Stimulated activated CD4-positive, alpha-beta T cell treated with anti-CD3 and anti-CD28 coated beads, Interleukin-4, amount 100 ng/mL, for 24 hours (primary cell): ENCODE data around the gene MCRIP1.

Source experiments
- DNase-seq: peaks from one replicate; pipeline ENCODE4 v3.0.0-alpha.2; 2020

Gene MCRIP1, protein sequence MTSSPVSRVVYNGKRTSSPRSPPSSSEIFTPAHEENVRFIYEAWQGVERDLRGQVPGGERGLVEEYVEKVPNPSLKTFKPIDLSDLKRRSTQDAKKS

DNA sequence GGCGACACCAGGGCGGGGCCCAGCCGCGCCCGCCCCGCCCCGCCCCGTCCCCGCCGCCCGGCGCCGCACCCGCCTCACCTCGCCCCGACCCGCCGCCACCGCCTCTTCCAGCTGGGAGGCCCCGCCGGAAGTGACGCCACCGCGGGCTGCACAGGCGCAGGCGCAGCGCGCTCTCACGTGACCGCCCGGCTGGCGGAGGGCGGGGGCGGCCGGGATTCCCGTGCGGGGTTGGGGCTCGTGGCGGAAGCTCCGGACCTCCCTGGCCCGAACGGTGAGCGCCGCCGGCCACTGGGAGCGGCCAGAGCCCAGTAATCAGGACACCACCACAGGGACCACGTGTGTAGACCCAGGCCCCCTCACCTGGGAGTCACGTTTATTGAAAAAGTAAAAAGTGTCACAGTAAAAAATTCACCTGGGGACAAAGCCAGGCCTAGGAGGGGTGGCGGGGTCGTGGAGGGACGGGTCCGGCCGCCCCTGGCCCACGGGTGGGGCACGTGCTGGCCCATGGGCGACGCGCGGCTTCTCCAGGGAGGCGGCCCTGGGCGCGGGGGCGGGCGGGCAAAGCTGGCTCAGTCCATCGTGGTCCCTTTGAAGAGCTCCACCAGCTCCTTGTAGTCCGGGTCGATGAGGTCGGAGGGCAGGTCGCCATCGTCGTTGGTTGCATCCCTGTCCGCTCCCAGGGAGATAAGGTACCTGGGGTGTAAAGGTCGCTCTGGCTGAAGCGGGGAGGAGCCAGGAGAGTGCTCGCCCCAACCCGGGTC is at the start of gene MCRIP1:
TSS of gene MCRIP1 (minus strand) at position 132 of the 761 bp plus-strand sequence. CDS start 8,785 bp downstream, outside the sequence.
- peak; percentile 95 for DNase-seq

DNA sequence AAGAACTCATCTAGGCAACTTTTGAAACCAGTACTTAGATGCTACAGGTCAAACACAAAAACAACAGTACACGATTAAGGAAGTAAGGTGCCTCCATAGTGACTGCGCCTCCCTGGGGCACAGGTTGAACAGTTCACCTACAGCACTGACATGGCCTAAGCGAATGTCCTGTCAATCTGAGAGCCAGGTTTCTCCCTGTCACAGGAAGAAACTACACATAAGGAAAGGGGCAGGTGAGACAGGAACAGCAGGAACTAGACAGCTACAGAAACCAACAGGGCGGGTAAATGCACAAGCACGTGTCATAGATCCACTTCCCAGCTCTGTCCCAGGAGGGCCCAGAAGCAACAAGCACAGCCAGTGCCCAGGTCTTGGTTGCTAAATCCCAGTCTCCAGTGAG is 46.0 kb upstream of the MCRIP1 start:
- no peak for DNase-seq

DNA sequence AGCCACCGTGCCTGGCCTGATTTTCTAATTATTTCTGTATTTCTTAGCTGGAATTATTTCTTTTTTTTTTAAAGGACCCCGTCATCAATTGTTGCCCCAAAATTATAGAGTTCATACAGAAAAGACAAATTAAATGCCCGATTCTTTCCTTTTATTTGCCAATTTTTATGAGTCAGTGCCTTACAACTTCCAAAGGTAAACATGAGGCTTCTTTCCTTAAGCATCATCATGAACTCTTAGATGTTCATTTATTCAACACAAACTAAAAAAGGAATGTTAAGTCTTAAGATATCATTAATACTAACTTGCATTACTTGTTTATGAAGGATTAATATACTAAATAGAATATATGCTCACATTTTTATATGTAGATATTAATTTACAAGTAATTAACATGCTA is 45.2 kb upstream of the MCRIP1 start:
- DNase-seq: no peak

DNA sequence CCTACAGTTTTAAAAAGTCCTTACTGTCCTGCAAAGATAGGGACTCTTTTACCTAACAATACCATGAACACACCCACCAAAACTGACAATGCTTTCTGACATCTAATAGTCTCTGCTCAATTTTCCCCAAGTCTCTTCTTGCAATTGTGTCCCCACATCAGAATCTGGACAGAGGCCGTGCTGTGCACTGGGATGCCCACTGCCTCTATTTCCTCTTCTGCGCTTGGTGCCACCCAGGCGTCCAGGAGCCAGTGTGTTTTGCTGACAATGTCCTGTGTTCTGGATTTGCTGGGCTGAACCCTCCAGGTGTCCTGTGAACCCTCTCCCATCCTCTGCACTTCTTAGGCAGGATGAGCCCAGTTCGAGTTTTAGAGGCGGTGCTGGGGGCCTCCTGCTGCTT is 44.5 kb upstream of the MCRIP1 start:
- no peak for DNase-seq

DNA sequence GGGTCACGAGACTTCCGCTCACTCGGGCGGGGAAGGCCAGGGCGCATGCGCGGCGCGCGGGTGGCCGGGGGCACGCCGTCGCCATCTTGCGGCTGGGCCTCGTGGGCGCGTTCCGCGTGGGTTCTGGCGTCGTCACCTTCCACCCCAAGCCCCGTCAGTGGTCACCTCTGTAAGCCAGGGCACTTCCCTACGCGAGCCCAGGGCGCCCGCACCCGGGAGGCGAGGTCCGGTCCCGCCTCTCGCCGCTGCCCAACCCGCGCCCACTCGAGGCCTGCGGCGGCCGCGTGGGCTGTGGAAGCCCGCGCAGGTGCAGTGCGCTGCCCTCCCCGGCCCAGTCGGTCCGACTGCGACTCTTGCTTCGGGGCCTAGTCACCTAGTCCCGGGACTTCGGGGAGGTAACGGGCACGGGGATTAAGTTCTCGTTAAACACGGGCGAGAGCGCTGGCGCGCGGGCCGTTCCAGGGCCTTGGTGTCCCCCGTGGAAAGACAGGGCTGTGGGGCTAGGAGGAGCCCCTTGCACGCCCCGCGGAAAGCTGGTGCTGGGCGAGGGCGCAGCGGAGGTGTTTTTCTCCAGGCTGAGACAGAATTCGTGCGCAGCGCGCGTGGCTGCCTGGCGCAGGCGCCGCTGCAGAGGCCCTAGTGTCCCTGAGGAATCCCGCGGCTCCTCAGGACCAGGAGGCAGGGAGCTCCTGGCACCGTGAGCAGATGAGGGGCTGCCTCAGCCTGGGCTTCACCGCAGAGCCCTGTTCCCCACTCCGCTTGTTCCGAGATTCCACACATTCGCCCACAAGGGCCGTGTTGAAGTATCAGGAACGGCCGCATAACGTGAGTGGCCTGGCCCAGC is 38.5 kb upstream of the MCRIP1 start:
- peak; percentile 96 for DNase-seq

DNA sequence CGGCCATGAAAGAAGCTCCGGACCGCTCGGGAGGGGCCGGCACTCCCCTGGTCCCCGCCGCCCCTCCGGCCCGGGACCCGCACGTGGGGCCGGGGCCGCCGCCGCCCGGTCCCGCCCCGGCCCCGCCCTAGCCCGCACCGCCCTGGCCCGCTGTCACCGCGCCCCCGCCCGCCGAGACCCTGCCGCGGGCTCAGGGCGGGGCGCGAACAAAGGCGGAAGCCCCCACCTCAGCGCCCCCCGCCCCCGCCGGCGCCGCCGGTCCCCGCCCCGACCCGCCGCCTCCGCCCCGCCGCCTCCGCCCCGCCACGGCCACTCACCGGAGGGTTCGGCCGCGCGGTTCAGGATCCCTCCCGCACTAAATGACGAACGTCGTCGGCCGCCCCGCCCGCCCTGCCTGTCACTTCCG is 37.9 kb upstream of the MCRIP1 start, which contains the start of gene ARHGDIA:
TSS of gene ARHGDIA (minus strand) at position 357 of the 406 bp plus-strand sequence. CDS start 1,407 bp downstream, outside the sequence.
- no peak for DNase-seq

DNA sequence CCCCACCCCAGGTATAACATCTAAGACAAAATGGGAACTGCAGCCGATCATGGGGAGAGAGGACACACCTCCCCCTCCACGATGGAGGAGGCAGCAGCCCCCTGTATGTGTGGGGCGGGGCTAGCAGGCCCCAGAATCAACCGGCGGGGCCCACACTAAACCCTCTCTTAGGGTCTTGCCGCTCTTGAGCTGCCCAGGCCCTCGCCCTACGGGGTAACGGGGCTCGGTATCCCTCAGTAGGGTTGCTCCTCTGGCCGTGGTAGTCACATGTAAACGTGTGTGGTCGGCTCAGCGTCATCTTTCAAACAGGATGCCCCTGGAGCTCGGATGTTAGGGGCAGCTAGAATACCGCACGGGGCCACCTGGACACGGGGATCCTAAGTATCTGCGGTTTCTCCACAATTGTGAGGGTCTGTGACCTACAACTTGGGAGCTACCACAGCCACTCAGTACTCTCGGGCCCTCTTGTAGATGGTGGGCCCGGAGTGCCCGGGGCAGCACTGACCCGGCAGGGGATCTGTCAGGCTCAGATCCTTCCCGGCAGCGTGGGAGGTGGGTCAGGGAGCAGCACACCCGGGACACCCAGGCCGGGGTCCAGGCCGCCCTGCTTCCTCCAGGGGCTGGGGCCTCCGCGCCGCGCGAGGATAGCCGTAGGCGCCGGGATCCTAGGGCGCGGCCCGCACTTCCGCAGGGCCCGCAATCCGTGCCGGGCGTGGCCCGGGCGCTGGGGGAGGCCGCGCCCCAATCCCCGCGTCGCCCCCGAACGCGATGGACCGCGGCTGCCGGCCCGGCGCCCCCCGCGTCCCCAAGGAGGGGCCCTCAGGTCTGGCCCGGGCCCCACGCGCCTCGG is 37.3 kb upstream of the MCRIP1 start:
- peak; percentile 46 for DNase-seq

DNA sequence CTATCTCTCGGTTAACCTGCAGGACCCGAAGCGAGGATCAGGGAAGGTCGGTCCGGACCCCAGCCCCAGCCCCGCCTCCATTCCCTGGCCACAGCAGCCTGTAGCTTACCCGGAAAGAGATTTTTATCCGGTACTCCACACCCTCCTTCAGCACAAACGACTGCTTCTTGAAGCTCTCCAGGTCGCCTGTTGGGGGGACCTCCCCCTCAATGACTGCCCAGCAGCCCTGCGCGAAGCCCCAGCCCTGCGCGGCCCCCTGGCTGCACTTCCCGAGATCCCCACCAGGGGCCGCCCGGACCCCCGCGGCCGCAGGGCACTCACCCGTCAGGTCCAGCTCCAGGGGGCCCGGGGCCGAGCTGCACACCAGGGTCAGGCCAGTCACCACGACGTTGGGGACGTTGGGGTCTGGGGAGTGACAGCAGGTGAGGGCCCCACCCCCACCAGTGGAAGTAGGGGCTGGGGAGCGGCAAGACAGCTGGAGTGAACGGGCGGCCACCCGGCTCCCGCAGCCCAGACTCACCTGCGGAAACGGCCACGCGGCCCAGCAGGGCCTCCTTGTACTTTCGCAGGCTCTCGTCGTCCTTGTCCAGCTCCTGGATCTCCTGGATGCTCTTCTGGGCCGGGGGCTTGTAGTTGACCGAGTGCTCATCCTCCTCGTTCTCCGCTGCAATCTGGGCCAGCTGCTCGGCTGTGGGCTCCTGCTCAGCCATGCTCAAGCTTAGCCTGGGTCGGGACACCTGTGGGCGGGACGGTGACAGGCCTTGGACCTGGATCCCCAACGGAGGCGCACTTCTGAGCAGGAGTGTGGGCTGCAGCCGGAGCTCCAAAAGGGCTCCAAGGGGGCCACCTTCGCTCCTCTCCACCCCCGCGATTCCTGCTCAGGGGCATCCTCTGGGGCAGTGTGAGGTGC is 36.4 kb upstream of the MCRIP1 start:
- peak; percentile 46 for DNase-seq

DNA sequence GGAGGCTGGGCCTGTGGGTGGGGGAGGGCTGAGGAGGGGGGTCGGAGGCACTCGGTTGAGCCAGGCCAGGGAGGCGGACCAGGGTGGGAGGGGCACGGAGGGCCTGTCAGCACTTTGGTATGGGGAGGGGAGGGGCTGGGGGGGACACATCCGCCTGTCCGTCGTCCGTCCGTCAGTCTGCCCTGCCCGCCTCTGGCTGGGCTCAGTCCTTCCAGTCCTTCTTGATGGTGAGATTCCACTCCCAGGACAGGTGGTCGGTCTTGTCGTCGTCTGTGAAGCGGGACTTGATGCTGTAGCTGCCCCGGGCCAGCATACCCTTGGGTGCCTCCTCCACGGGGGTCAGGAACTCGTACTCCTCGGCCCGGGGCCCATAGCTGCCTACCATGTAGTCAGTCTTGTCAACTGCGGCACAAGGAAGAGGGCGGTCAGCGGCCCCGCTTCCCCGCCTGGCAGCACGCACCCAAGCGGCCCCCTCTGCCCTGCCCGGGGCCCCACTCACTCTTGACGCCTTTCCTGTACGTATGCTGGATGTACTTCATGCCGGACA is 35.7 kb upstream of the MCRIP1 start:
- DNase-seq: no peak

DNA sequence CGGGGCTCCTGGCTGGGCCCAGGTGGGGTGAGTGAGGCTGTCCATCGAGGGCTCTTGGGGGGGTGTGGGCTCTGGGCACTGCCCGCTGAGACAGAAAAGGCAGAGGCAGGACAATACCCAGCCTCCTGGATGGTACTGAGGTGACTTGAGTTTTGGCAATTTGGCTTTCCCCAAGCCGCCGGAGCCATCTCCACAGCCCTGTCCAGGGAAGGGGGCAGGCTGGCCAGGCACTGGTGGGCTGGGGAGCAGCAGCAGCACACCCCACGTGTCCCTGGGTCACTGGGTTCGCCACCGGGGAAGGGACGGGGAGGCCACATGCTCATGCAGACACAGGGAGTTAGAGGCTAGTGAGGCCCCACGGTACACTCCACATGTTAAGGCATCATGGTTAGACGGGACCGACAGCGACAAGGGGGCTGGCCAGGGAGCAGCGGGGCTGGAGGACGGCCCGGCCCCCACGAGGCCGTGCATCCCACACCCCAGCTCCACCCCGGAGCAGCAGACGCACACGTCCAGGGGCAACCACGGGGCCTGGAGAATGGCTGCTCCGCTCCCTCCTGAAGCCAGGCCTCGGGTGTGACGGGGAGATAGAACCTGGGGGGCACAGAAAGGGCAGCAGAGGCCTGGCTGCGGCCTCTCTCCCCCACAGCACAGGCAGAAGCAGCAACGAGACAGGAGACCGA is 35.0 kb upstream of the MCRIP1 start:
- DNase-seq: no peak

DNA sequence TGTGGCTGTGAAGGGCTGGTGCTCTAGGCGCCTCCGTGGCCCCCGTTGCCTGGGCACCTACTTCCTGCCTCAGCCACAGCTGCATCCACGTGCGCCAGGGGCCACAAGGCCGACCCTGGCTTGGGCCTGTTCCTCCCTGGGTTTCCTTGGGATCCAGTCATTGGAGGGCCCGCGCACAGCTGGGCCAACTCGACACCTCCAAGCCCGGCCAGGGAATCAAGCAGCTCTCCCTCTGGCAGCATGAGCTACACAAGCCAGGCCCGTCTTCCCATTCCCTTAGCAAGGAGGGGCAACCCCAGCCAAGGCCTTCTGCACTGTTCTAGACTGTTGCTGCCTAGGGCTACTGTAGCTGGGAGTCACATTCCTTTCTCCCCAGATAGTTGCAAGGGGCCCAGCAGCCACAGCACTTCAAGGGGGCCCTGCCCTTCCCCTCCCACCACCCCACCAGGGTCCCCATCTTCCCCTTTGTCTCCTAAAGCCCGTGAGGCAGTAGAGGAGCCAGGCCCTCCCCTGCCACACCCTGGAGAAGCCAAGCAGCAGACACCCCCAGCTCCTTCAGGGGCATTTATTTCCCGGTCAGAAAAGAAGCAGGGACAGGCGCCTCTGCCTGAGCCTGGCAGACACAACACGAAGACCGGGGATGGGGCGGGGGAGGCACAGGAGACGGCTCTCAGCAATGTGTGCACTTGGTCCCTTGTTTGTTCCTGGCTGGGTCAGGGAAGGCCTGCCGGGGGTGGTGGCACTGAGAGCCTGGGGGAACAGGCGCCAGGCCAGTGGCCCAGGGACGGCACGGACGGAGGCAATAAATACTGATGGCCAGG is 34.3 kb upstream of the MCRIP1 start:
- no peak for DNase-seq

DNA sequence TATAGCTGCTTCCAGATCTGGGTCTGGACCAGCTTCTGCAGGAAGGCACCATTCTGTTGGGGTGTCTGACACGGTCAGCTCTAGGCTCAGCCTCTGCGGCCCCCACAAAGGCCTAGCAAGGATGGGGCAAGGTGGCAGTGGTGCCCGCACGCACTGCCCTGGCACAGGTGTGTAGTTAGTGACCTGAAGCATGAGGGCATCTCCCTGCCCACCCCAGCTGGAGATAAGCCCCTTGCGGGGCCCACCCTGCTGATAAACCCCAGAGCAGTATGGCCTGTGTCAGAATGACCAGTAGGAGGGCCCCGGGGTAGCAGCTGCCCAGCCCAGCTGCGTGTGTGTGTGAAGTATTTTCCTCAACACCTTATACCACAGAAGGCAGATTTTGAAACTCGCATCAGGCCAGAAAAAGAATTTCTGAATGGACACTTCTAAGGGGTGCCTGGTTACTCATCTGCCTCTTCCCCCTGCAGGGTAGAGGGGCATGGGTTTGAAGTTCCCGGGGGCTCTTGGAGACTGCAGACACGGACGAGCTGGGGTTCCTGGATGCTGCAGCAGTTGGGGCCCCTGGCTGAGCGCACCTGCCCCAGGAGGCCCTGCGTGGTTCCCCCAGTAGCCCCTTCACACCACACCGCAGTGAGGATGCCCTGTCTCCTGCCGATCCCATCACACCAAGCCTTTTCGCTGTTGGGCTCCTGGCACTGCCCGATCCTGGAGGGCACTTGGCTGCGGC is 33.5 kb upstream of the MCRIP1 start:
- DNase-seq: no peak

DNA sequence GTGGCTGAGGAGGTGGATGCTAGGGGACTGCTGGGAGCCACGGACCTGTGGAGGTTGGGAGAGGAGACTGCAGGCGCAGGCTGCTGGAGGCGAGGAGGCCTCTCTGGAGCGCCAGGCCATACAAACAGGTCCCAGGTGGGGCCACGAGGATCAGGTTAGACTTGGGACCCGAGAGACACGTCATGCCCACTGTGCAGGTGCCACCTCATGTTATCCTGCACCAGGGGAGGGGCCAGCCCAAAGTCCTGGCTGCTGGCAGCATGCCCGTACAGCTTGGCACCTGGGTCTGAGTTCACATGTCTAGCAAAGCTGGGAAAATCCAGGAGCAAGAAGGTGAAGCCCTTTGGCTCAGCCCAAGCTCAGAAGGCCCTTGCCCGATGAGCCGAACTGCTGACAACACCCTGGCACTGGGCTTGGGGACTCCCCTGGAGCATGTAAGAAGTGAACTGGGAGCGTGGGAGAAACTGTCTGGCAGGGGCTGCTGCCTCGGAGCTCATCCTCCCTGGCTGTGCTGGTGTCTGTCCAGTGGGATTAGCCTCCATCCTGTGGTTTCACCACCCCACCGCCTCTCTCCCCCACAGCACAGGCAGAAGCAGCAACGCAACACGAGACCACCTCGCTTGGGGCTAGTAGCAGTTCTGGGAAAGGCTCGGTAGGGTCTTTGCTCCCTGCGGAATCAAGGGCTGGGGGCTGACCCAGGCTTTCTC is 32.8 kb upstream of the MCRIP1 start:
- no peak for DNase-seq

DNA sequence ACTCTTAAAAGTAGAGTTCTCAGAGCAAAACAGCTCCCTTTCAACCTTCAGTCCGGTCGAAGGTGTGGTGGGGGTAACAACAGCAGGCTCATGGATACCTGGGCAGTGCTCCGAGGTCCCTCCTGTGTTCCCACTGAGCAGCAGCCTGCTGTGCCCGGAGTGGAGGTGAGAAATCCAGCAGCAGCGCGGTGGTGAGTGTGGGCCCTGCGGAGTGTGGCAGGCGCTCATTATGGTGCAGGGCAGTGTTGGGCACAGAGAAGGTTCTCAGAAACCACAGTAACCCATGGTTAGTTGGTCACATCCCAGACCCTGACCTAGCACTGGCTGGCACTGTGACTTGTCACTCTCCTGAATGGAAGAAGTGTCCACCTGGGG is 32.3 kb upstream of the MCRIP1 start:
- DNase-seq: no peak

DNA sequence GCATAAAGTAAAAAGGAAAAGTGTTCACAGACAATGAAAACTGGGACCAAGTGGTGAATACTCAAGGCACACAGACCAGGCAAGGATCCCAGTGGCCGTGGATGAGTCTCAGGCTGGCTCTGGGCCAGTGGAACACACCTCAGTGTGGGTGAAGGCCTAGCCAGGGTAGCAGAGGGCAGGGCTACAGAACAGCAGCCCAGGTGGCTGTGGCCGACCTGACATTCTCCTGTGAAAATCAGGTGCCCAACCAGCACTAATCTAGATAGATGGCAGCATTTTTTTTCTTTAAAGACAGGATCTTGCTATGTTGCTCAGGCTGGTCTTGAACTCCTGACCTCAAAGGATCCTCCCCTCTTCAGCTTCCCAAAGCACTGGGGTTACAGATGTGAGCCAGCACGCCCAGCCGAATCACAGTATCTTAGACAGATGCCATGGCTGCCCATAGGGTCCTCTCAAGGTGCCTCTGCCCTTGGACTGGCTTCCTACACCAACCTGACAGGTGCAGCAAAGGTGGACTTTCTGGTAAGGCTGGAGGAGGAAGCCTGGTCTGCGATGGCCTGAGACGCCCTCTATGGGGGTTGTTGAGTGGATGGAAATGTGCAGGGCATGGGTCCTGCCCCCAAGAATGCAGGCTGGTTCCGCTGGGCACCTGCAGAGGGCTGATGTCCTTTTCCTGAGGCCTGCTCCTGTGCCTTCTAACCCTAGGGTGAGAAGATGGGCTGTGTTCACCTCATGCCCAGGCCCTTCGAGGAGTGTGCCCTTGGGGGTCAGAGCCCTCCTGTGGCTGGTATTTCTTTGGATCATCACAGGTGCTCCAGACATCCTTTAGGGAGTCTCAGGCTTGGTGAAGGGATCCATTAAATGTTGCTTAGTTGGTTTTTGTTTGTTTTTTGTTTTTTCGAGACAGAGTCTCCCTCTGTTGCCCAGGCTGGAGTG is 31.0 kb upstream of the MCRIP1 start:
- DNase-seq: no peak

DNA sequence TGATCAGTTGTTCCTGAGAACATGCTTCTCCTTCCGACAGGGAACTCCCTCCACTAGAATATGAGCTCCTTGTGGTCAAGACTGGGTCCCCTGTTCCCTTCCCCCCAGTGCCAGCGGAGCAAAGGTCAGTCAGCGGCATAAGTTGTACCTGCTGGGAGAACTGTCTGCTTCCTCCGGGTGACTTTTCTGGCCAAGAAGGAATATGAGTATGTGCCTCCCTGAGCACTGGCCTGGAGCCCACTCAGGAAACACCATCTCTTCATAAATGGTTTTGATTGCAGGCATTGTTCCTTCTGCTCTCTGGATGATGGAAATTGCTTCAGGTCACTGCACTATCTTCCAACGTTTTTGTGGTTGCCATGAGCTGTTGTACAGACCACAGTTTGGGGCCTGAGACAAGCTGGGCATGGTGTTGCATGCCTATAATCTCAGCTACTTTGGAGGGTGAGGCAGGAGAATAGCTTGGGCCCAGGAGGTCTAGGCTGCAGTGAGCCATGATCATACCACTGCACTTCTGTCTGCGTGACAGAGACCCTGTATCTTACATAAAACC is 30.1 kb upstream of the MCRIP1 start:
- DNase-seq: no peak
